AG20443 (cell line): ENCODE data around the gene PCDHGC4.
A peak's percentile ranks its signal among the peaks of the same experiment; 100 is the strongest.

Source experiments
- DNase-seq: peaks from one replicate; pipeline ENCODE4 v3.0.0; 2012; ENCODE audit warnings: low spot score, mixed read lengths

The PCDHGC4 gene

GRCh38 chr5:141512390-141512910 lies 27.6 kb downstream of the PCDHGC4 start:
- DNase-seq: peak; percentile 68

DNA sequence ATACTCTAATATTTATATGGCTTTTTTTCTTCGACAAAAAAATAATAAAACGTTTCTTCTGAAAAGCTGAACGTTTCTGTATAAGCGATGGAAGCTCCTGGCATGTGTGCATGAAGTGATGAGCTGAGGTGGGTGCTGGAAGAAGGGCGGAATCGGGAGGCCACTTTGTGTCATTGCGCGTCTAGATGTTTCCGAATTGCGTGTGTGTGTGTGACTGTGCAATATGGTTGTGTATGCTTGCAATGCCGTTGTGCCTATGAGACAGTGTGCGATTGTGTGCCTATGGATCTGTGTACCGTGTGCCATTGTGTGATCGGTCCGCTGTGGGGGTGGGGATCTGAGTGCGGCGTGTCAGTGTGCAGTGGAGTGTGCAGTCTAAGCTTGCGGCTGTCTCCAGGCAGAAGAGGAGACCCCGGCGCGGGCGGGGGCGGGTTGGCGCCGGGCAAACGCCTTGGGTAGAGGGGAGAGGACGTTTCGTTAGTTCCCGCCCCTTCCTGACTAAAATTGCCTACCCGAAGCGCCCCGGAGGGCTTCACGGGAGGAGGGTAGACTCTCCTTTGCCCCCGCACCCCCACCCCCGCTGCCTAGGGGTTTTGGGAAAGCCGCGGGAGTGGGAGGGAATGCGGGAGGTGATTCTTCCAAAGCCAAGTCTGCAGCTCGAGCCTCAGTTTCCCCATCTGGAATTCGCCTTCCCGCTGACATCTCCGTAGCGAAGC lies 28.2 kb downstream of the PCDHGC4 start:
- no peak for DNase-seq

DNA sequence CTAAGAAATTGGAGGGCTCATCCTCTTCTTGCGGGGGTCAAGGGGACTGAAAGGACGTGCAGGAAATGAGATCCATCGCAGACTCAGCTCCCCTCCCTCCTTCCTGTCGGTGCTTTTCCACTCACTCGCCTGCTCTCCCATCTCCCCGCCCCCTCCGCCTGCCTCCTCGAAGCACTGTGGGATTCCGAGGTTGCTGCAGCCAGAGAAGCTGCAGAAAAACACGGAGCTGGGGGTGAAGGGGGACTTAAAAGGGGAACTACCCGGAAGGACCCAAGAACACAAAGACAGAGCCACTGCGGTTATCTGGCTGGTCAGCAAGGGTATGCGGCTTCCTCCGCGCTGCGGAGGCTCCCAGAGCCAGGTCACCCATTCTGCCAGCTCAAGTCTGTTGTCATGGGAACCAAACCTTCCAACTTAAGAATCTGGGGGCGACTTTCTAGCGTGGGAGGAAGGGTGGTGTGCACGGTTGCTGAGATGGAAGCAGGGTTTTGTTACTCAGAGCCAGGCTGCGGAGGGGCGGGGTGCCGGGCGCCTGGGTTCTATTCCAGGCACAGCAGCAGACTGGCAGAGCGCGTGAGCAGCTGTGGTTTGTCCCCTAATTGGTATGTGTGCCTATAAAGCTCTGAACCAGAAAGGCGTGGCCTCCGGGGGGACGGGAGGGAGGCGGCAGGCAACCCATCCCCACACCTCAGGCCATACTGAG lies 28.9 kb downstream of the PCDHGC4 start:
- DNase-seq: peak; percentile 58

DNA sequence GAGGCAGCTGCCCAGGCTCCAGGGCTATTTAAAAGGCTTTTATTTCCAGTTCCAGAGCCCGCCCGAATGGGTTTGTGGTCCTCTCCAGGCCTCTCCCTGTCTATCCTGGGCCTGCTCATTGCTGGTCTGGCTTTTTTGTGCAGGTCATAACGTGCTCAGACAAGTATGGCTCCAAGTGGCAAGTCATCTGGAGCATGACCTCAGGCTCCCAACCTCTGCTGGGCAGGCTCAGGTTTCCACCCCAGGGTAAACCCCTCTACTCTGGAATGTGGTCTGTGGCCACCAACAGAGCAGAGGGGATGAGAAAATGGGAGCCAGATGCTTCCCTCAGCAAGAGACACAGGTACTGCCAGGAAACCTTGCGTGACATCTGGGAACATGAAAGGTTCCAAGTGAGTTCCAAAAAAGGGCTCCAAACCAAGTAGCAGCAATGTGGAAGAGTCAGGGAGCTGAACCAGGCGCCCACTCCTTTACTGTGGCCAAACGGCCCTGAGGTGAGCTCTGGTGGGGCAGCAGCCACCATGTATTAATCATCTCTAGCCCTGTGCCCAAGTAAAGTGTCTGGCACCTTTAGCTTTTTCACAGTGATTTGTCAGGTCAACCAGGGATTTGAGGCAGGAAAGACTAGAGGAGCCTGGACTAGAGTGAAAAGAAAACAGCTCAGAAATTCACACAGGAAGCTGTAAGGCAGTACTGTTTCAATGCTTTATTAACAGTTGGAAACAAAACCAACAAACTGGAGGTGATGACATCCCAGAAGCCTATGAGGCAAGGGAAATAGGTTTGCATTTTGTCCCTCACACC lies 29.7 kb downstream of the PCDHGC4 start:
- DNase-seq: peak; percentile 54

- no peak for DNase-seq
Measured at GRCh38 chr5:141515141-141515540, 30.3 kb downstream of the PCDHGC4 start.

DNA sequence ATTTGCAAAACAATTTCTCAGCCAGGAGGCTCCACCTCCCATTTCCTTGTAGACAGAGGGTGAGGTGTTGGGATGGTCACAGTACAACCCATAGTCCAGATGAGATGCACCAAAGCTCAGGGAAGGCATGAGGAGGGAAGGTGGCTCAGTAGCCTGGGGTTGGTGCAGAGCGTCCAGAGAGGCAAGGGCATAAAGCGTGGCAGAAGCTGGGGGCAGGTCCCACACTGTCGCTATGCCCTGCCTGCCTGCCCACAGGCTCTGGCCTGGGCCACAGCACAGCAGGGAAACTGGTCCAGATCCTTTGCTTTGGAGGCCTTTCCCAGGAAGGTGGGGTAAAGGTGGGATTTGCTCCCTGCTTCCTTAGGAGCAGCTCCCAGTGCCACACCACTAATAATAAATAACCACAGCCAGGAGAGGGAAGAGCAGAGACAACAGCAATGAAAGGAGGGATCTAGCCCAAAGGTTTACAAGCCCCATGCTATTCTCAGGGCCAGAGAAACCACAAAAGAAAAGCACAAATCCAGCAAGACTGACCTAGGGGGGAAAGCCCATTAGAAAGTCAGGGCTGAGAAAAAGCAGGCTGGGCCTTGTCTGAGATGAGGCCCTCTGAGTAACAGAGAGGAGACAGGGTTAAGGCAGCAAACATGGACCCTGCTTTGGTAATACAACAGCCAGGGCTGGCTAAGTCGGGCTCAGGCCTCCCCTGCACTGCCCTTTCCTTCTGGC lies 31.3 kb downstream of the PCDHGC4 start:
- no peak for DNase-seq

DNA sequence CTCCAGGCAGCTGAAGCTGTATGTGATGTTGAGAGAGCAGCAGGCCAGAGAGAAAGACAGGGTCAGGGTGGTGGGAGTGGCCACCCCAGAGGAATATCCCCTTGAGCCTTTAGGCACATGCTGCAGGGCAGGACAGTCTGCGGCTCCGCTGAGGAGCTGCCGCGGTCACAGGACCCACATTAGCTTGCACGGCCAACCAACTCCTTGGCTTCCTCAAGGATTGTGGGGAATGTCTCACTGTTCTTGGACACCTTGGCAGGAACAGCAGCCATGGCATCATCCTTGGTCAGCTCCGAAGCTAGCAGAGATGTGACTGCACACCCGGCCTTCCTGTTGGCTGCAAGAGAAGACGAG lies 31.8 kb downstream of the PCDHGC4 start:
- peak; percentile 71 for DNase-seq

- no peak for DNase-seq
Measured at GRCh38 chr5:141517312-141517711, 32.5 kb downstream of the PCDHGC4 start.

DNA sequence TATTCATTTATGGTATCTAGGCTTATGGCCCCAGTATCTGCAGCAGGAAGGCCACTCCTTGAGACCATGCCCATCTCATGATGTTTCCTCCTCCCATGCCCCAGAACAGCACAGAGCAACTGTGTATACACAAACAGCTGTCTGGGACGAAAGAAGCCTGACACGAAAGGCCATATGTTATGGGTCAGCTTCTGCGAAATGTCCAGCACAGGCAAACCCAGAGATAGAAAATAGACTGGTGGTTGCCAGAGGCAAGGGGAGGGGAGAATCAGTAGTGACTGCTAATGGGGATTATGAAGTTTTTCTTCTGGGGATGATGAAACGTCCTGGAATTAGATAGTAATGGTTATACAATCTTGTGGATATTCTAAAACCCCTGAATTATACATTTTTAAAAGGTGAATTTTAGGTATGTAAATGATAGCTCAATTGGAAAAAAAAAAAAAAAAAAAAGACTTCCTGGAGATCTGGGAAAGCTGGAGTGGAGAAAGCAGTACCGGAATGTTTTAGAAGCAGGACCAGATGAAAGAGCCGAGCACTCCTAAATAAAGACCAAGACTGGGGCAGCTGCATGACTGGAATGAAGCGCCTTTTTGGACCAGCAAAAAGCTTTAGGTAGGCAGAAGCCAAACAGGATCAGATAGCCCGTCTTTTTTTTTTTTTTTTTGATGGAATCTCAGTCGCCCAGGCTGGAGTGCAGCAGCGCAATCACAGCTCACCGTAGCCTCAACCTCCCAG lies 33.2 kb downstream of the PCDHGC4 start:
- DNase-seq: no peak

DNA sequence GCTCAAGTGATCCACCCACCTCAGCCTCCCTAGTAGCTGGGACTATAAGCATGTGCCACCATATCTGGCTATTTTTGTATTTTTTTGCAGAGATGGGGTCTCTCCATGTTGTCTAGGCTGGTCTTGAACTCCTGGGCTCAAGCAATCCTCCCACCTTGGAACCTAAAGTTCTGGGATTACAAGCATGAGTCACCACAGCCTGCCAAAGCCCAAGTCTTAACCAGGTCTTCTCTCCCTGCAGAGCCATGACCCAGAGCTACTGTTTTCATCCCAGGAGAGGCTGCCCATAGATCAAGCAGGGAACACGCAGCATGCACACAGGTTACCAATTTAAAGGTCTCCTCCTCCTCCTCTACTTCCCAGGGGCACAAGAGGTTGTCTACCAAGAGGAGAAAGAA lies 33.8 kb downstream of the PCDHGC4 start:
- no peak for DNase-seq

DNA sequence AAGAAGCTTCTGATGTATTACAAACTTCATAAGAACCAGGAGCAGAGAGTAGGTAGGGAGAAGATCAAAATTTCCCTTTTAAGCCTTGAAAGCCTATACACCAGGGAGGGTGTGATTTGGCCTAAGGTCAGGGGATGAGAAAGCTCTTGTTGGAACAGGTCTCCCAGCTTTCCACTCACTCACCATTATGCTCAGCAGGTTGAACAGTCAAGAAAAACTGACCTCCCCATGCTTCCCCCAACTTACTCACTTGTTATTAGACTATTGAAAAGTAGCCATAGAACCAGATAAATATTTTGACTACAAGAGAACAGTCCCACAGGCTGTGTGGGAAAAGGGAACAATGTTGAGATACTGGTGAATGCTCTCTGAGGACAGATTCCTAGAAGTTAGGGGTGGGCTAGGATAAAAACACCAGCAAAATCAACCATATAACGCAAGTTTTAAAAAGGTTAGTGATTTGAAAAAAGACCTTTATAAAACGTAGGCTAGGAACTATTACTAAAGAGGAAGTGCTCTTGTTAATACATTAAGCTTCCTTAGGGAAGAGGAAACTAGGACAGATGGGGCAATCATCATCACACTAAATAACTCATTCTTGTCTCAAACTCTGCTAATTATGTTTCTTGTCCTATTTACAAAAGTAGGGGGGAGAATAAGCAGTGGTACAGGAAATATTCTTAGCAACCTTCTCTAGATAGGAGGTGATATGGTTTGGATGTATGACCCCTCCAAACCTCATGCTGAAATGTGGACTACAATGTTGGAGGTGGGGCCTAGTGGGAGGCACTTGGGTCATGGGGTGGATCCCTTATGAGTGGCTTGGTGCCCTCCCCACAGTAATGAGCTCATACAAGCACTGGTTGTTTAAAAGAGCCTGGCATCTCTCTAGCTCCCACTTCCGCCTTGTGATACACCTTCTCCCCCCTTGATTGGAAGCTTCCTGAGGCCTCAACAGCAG lies 35.1 kb downstream of the PCDHGC4 start:
- no peak for DNase-seq

- DNase-seq: peak; percentile 83
Measured at GRCh38 chr5:141521244-141521781, 36.5 kb downstream of the PCDHGC4 start.

- no peak for DNase-seq
Measured at GRCh38 chr5:141522301-141522700, 37.5 kb downstream of the PCDHGC4 start.

DNA sequence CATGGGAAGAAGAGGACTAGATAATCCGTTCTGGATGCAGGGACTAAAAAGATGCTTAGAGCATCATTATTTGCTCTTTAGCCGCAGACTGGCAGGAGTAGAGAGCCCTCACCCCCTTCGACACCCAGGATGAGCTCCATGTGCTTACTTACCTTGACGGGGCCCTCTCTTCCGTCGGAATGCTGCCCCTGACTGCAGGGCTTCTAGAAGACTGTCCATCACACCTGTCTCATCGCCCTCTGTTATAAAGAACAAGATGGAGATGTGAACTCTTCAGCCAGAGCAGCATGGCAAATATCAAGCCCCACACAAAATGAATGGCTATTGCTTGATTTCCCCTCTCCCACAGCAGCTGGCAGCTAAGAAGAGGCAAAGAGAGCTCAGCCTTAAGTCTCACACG lies 39.2 kb downstream of the PCDHGC4 start:
- DNase-seq: no peak

DNA sequence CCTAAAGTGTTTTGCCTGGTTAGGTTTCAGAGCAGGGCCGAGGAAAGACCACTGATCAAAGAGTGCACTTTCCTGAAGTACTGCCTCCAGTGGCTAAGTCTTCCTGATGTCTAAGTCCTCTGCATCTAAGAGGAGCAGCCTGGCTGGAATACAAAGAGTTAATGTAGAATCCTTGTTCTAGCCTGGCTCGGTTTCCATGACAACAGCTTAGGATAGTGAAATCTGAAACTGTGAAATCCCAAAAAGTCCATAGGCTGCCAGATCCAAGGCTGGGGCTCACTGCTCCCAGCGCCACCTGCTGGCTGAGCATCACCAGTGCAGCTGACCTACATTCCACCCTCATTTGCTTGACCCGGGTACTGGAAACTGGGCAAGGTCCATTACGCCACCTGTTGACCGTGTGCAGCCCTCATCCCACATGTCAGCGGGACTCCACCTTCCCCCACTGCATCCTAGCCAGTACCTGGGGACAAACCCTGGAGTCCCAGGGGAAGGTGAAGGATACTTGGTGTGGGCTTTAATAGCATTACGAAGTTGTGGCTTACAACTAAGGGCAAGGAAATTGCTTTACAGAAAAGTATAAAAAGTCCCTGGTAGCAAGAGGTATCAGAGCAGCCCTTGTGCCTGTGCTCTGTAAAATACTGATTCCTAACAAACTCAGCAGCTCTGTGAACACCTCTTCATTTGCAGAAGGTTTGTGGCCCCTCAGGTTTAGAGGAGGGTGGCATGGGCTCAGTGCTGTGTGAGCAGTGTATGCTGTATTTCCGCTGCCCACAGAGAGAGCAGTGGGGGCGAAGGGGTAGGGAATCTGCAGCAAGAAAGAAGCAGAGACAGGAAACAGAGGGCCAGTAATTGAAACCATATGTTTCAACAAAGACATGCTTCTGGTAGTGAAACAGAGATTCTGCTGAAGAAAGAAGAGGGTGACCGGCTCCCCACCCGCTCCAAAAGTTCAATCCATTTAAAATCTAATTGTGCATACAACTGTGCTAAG lies 40.1 kb downstream of the PCDHGC4 start:
- peak; percentile 86 for DNase-seq

GRCh38 chr5:141525653-141526052 lies 40.8 kb downstream of the PCDHGC4 start:
- DNase-seq: no peak

- no peak for DNase-seq
Measured at GRCh38 chr5:141527426-141527825, 42.6 kb downstream of the PCDHGC4 start.

DNA sequence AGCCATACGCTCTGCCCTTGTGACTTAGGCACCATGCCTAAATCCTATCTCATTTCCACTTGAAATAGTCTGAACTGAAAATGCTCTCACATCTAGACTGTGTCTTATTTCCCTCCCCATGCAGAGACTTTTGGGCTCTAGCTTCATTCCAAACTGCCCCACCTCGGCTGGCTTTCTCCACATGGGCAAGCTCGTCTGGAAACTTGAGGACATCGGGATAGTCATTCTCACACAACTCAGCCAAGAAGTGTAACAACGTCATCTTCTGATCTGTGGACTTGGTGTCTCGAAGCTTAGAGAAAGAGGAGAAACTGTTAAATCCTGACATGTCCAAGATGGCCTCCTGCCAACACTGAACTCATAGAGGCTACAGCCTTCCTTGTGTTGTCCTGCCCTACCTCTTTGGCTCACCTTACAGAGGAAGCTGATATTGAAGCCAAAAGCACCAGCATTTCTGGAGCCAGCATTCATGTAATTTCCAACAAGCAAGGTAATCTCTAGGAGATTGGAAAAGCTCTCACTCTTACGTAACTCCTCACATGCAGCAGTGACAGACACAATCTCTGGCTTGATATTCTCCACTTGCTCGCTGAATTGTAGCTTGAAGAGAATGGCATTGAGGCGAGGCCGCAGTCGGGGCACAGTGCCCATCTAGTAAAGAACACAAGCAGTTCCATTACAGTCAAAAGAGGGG lies 43.6 kb downstream of the PCDHGC4 start:
- DNase-seq: peak; percentile 53
